ENCODE measurements around the gene HS3ST6.
"Not testable (repeated sequence)": the region's sequence is repeated elsewhere in the genome, so short reads cannot be mapped to it uniquely, and the experiment has no call there.

Gene HS3ST6

GRCh38 chr16:1920727-1921171 lies 2.5 kb upstream of the HS3ST6 start:
- no peak for DNase-seq (ENCODE audit: low spot score)
- TF ChIP-seq, protein P1, sequence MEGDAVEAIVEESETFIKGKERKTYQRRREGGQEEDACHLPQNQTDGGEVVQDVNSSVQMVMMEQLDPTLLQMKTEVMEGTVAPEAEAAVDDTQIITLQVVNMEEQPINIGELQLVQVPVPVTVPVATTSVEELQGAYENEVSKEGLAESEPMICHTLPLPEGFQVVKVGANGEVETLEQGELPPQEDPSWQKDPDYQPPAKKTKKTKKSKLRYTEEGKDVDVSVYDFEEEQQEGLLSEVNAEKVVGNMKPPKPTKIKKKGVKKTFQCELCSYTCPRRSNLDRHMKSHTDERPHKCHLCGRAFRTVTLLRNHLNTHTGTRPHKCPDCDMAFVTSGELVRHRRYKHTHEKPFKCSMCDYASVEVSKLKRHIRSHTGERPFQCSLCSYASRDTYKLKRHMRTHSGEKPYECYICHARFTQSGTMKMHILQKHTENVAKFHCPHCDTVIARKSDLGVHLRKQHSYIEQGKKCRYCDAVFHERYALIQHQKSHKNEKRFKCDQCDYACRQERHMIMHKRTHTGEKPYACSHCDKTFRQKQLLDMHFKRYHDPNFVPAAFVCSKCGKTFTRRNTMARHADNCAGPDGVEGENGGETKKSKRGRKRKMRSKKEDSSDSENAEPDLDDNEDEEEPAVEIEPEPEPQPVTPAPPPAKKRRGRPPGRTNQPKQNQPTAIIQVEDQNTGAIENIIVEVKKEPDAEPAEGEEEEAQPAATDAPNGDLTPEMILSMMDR (IDR thresholded peaks at IDR 0.05): no peak
- Histone ChIP-seq H3K4me3 (no peak overlapping the region), H3K27ac (no peak overlapping the region)

- H3K27ac ChIP-seq; DNase-seq (ENCODE audit: low spot score); H3K4me3 ChIP-seq: not testable (repeated sequence)
These were observed 1.9 kb upstream of the HS3ST6 start for GRCh38 chr16:1920122-1920521.

DNA sequence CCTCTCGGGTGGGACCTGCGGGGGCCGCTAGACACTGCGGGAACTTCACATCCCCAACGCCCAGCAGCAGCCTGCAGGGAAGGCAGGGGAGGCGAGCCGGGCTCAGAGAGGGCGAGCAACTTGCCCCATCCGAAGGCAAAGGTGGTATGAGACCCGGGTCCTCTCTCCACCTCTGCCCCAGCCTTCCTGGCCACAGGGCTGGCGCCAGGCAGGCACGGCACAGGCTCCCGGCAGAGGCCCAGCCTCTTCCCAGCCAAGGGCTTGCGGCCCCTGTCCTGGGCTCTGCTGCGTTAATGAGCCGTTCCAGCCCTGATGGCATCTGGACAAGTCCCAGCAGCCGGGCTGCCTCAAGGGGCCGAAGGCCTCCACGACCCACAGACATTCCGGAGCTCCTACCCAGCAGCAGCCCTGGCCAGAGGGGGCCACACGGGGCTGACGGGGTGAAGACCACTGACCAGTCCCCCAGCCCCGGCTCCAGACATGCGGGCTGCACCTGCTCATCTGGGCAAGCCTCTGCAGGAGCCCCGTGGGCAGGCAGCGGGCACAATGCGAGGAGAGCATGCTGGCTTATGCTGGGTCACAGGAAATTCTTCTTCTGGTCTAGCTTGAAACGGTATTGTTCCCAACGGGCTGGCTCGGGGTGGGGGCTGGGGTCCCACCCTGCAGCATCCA lies 1.2 kb upstream of the HS3ST6 start:
- no peak for DNase-seq (ENCODE audit: low spot score)
- Histone ChIP-seq H3K4me3 (no peak overlapping the region), H3K27ac (no peak overlapping the region)
- TF ChIP-seq, protein P1 (IDR thresholded peaks at IDR 0.05): no peak

DNA sequence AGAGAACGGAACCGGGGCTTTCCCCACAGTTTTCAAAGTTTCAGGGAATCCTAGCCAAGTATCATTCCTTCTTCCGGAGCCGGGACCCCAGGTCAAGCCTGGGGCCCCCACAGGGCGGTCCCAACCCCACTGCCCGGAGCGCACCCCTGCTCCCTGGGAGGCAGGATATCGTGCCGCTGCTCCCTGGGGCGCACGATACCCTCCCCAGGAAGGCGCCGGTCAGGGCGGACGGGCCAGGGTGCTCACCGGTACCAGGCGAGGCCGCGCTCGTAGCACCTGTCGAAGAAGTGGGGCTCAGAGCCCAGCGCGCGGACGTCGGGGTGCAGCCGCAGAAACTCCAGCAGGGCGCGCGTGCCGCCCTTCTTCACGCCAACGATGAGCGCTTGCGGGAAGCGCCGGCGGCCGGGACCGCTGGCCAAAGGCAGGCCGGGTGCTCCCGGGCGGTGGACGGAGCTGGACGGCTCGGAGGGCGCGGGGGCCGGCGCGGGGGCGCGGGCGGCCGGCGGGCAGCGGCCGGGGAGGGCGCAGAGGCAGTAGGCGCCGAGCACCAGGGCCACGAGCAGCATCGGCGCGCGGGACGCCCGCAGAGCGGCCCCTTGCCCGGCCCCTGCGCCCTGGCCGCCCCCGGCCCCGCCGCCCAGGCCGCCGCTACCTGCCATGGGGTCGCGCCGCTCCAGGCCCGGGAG lies 407 bp downstream of the HS3ST6 start:
- peak overlapping the region; percentile 30 for H3K4me3 ChIP-seq
- H3K27ac ChIP-seq: no peak overlapping the region
- TF ChIP-seq, protein P1 (IDR thresholded peaks at IDR 0.05): no peak
- DNase-seq (ENCODE audit: low spot score): no peak

GRCh38 chr16:1917056-1917664 lies 1.1 kb downstream of the HS3ST6 start:
- TF ChIP-seq, protein P1 (IDR thresholded peaks at IDR 0.05): no peak

DNA sequence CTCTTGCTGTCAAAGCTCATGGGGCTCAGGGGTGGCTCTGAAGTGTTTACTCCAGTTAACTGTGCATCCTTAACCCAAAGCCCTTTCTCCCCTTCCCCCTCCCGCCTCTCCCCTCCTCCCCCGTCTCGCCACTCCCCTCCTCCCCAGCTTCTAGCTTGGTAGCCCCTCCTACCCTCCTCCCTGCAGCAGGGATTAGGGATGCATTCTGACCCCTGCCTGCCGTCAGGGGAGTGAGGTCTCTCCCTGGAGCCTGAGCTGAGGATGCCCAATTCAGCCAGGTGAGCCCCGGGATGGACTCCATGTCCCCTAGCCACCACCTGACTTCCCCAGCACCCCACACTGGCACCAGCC lies 1.6 kb downstream of the HS3ST6 start:
- Histone ChIP-seq H3K4me3 (no peak overlapping the region), H3K27ac (no peak overlapping the region)
- no peak for DNase-seq (ENCODE audit: low spot score)
- TF ChIP-seq, protein P1 (IDR thresholded peaks at IDR 0.05): no peak

More at GRCh38 chr16:1917056-1917664, 1.1 kb downstream of the HS3ST6 start:
- no peak overlapping the region for H3K4me3 ChIP-seq
- DNase-seq (ENCODE audit: low spot score): no peak
- no peak overlapping the region for H3K27ac ChIP-seq

GRCh38 chr16:1915732-1916639 lies 2.2 kb downstream of the HS3ST6 start:
- no peak for DNase-seq (ENCODE audit: low spot score)
- no peak overlapping the region for H3K4me3 ChIP-seq
- H3K27ac ChIP-seq: no peak overlapping the region
- TF ChIP-seq, protein P1 (IDR thresholded peaks at IDR 0.05): no peak
